K562 (cell line): ENCODE measurements around the gene ZACN. TPM values are rescaled to one million over a fixed set of nuclear protein-coding genes. Genes with fewer than 3 reads are reported as not detected.

Experiments used
- BRF1 ChIP-seq: IDR thresholded peaks from 3 replicates; pipeline ENCODE4 v1.6.1; 2011; ENCODE audit warnings: borderline replicate concordance, mild to moderate bottlenecking; ENCODE audit not compliant: insufficient read length; ENCODE audit errors: extremely low read depth
- ELF1 ChIP-seq: fragments of 200-800 bp; sonication (Bioruptor generic); IDR thresholded peaks from 2 replicates; pipeline ENCODE4 v1.6.1; 2016; ENCODE audit warnings: missing genetic modification characterization, missing compliant biosample characterization
- ELK1 ChIP-seq: sonication (generic); formaldehyde crosslinking; IDR thresholded peaks from 2 replicates; pipeline ENCODE4 v1.8.1; 2022; ENCODE audit warnings: missing genetic modification reagents
- HNRNPLL ChIP-seq: fragments of 200-400 bp; formaldehyde crosslinking; IDR thresholded peaks from 2 replicates; pipeline ENCODE4 v1.6.1; 2017; ENCODE audit warnings: low read length, low read depth, mild to moderate bottlenecking; ENCODE audit not compliant: poor library complexity, severe bottlenecking
- NBN ChIP-seq: fragments of 450-650 bp; IDR thresholded peaks from 2 replicates; pipeline ENCODE4 v1.6.1; 2016; ENCODE audit warnings: low read depth, mild to moderate bottlenecking
- NONO ChIP-seq, 2 experiments: fragments of 200-400 bp in 1 of 2; fragments of 450-650 bp in 1 of 2; formaldehyde crosslinking in 1 of 2; IDR thresholded peaks; 2 replicates each; pipeline ENCODE4 v1.6.1; 2017; ENCODE audit warnings: low read depth in 2 of 2, mild to moderate bottlenecking in 2 of 2, moderate library complexity in 2 of 2, low read length in 1 of 2
- NR3C1 ChIP-seq: sonication (generic); formaldehyde crosslinking; IDR thresholded peaks from 2 replicates; pipeline ENCODE4 v1.8.1; 2022; ENCODE audit warnings: missing genetic modification reagents
- PRPF4 ChIP-seq: fragments of 200-400 bp; formaldehyde crosslinking; IDR thresholded peaks from one replicate; pipeline ENCODE4 v1.6.1; 2017; ENCODE audit warnings: low read length, low read depth, mild to moderate bottlenecking; ENCODE audit not compliant: insufficient read depth, poor library complexity, severe bottlenecking
- RB1 ChIP-seq: fragments of 450-650 bp; IDR thresholded peaks from 2 replicates; pipeline ENCODE4 v1.6.1; 2017; ENCODE audit warnings: low read depth, mild to moderate bottlenecking
- RBM39 ChIP-seq: fragments of 200-400 bp; formaldehyde crosslinking; optimal IDR thresholded peaks from 2 replicates; pipeline ENCODE3; 2018; ENCODE audit warnings: low read depth, low read length
- RFX5 ChIP-seq: IDR thresholded peaks from 2 replicates; pipeline ENCODE4 v1.6.1; 2011; ENCODE audit warnings: low read depth, mild to moderate bottlenecking, improper control_type of control experiment, low read length
- SMARCA5 ChIP-seq: fragments of 450-650 bp; IDR thresholded peaks from 2 replicates; pipeline ENCODE4 v1.6.1; 2016
- TAF7 ChIP-seq: fragments of 450-650 bp; IDR thresholded peaks from 2 replicates; pipeline ENCODE4 v1.6.1; 2016; ENCODE audit warnings: missing genetic modification characterization, missing compliant biosample characterization
- UBTF ChIP-seq, 2 experiments: IDR thresholded peaks; 2 replicates each; pipeline ENCODE4 v1.6.1; 2012; ENCODE audit warnings: improper control_type of control experiment in 2 of 2, low read depth in 2 of 2, low read length in 2 of 2, borderline replicate concordance in 1 of 2
- ZFP30 ChIP-seq: fragments of 250-450 bp; sonication (Bioruptor Pico); IDR thresholded peaks from 2 replicates; pipeline ENCODE4 v1.8.0; 2022; ENCODE audit warnings: moderate library complexity, mild to moderate bottlenecking, inconsistent platforms, borderline replicate concordance
- ZNF174 ChIP-seq: fragments of 250-450 bp; sonication (Bioruptor Pico); IDR thresholded peaks from 2 replicates; pipeline ENCODE4 v1.4.0; 2020; ENCODE audit warnings: mild to moderate bottlenecking
- ZNF253 ChIP-seq: fragments of 250-450 bp; sonication (Bioruptor Pico); conservative IDR thresholded peaks from 2 replicates; pipeline ENCODE4 v1.6.1; 2021; ENCODE audit warnings: mild to moderate bottlenecking
- ZNF311 ChIP-seq: fragments of 250-450 bp; sonication (Bioruptor Pico); IDR thresholded peaks from 2 replicates; pipeline ENCODE4 v1.4.0; 2020; ENCODE audit warnings: mild to moderate bottlenecking, moderate library complexity
- ZNF785 ChIP-seq: fragments of 250-450 bp; sonication (Bioruptor Pico); IDR thresholded peaks from 2 replicates; pipeline ENCODE4 v1.4.0; 2020; ENCODE audit warnings: mild to moderate bottlenecking
- polyA plus RNA-seq, 8 experiments: library from polyadenylated mRNA; depleted of rRNA in 4 of 8; stranded (reverse) in 5 of 8; unstranded in 3 of 8; fragments of >200 nt; fragmentation: Nextera tagmentation in 2 of 8; fragmentation: Illumina TruSeq in 1 of 8; extraction: Ambion mirVana in 2 of 8; extraction: Trizol in 1 of 8; gene quantifications; 2 replicates each; pipeline versions ENCODE4 v1.2.1 to v1.2.3, GENCODE V29; 2011 to 2014; ENCODE audit warnings: inconsistent platforms in 1 of 8, missing spikeins in 1 of 8
- total RNA-seq, 7 experiments: library from RNA; depleted of rRNA in 6 of 7; stranded (reverse); fragments of >200 nt in 6 of 7; fragmentation: Illumina TruSeq in 2 of 7; extraction: Trizol in 2 of 7; gene quantifications; 2 replicates each; pipeline versions ENCODE4 v1.2.1 to v1.2.3, GENCODE V29; 2011 to 2021; ENCODE audit warnings: low replicate concordance in 1 of 7
- TF ChIP-seq, protein P1 (sequence below): fragments of 250-450 bp; sonication (Bioruptor Pico); IDR thresholded peaks from 2 replicates; pipeline ENCODE4 v1.5.0; 2020; ENCODE audit warnings: mild to moderate bottlenecking, borderline replicate concordance
- TF ChIP-seq, protein P2 (sequence below), 2 experiments: fragments of 200-800 bp in 1 of 2; sonication (Bioruptor generic) in 1 of 2; sonication (generic) in 1 of 2; formaldehyde crosslinking in 1 of 2; IDR thresholded peaks in 1 of 2; conservative IDR thresholded peaks in 1 of 2; 2 replicates each; pipeline versions ENCODE4 v1.5.0 to v1.6.1; 2016 to 2020; ENCODE audit warnings: missing compliant biosample characterization in 1 of 2, missing genetic modification characterization in 1 of 2, missing genetic modification reagents in 1 of 2

Gene ZACN
- total and polyA plus RNA-seq, 9 of the 15 experiments (the other 6 are each of a cell fraction or from before 2014, with no cell fraction given) = 0.07 TPM; not detected in 8

DNA sequence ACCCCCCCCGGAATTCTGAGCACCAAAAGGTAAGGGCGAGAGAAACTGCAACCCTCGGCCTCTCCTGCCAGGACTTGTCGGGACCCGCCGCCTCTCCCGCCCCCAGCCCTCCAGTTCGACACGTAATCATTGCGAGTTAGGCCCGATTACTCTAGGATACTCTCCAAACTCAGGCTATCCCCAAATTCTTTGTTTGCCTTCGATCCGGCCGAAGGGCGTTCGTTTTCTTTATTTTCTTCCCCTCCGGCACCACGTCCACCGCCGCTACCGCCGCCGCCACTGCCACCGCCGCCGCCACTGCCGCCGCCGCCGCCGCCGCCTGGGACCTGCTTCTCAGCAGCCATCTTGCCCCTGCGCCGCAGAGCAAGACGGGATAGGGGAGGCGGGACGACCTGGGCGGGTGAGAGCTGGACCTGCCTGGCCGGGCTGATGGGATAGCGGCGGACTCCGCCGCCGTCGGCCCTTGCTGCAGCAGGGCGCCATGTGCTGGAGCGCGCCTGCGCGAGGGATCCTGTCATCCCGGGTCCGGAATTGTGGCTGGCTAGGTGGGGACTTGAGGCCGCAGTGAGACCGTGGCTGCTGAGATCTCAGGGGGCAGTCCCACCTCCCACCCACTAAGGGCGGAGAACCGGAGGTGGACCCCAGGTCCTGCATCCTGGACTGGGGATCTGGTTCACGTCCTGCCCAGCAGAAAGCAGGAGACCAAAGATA lies 6.7 kb upstream of the ZACN start, which contains the start of gene SRP68 (continued):
- no peak for TF ChIP-seq ELK1
- peak in 1 of 2 experiments; percentile 95; a peak in 2 of 4 replicates for TF ChIP-seq NONO (IDR thresholded peaks at IDR 0.05; ENCODE audit: low read depth in 2 of 2, low read length in 1 of 2)
- no peak for TF ChIP-seq ZNF174 (CRISPR knock-in tag)
- TF ChIP-seq ZNF785 (CRISPR knock-in tag) = no peak
- TF ChIP-seq ZNF311 (CRISPR knock-in tag) = no peak
- peak; percentile 75; the same call in 1 of the 2 replicates for TF ChIP-seq RB1
- TF ChIP-seq SMARCA5 = no peak
- TF ChIP-seq TAF7 (tag) = peak; percentile 68
- 0 out of 2 replicates have a peak, but pooled peaks have one; percentile 19 for TF ChIP-seq NBN
- TF ChIP-seq, protein P1, sequence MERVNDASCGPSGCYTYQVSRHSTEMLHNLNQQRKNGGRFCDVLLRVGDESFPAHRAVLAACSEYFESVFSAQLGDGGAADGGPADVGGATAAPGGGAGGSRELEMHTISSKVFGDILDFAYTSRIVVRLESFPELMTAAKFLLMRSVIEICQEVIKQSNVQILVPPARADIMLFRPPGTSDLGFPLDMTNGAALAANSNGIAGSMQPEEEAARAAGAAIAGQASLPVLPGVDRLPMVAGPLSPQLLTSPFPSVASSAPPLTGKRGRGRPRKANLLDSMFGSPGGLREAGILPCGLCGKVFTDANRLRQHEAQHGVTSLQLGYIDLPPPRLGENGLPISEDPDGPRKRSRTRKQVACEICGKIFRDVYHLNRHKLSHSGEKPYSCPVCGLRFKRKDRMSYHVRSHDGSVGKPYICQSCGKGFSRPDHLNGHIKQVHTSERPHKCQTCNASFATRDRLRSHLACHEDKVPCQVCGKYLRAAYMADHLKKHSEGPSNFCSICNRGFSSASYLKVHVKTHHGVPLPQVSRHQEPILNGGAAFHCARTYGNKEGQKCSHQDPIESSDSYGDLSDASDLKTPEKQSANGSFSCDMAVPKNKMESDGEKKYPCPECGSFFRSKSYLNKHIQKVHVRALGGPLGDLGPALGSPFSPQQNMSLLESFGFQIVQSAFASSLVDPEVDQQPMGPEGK (CRISPR knock-in tag) = no peak
- TF ChIP-seq PRPF4 = no peak
- TF ChIP-seq UBTF (IDR thresholded peaks at IDR 0.05; ENCODE audit: borderline replicate concordance in 1 of 2, low read depth in 2 of 2, low read length in 2 of 2) = peak in 1 of 2 experiments; percentile 73; a peak in 1 of 4 replicates
- no peak for TF ChIP-seq ZNF253 (CRISPR knock-in tag)
- TF ChIP-seq BRF1 = no peak
- TF ChIP-seq, protein P2, sequence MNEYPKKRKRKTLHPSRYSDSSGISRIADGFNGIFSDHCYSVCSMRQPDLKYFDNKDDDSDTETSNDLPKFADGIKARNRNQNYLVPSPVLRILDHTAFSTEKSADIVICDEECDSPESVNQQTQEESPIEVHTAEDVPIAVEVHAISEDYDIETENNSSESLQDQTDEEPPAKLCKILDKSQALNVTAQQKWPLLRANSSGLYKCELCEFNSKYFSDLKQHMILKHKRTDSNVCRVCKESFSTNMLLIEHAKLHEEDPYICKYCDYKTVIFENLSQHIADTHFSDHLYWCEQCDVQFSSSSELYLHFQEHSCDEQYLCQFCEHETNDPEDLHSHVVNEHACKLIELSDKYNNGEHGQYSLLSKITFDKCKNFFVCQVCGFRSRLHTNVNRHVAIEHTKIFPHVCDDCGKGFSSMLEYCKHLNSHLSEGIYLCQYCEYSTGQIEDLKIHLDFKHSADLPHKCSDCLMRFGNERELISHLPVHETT (CRISPR knock-in tag; conservative IDR thresholded peaks at IDR 0.05 in 1 of 2, IDR thresholded peaks at IDR 0.05 in 1 of 2) = no peak
- TF ChIP-seq RBM39 = no peak
- TF ChIP-seq ELF1 (tag) = peak; percentile 34; the same call in 1 of the 2 replicates
- TF ChIP-seq RFX5 = no peak
- TF ChIP-seq ZFP30 (CRISPR knock-in tag) = no peak
- peak; percentile 61; the same call in 1 of the 2 replicates for TF ChIP-seq NR3C1 (CRISPR knock-in tag)
- TF ChIP-seq HNRNPLL = no peak
